ENCODE results near the gene RFX7. TPM values are rescaled to one million over a fixed set of nuclear protein-coding genes. Genes with fewer than 3 reads are reported as not detected.

The RFX7 gene
- total RNA-seq, 4 donors from 2014 or later: 8.7 to 51.5 (median 12.9) TPM

DNA sequence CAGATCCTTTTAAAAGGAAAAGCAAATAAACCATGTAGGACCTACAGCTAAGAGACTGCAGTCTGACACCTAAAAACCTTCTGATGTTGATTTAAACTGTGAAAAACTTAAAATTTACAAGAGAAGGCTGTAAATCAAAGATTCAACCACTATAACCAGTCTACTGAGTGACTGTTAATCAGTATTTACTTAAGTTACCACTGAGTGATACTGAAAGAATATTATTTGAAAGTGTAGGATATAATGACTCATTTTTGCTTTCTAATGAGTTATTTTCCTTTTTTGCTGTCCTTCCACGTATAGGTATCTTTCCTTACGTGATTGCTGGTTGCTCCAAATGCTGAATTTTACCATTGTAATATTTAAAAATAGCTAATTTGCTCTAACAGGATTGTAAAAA is 44.6 kb downstream of the RFX7 start:
- Histone ChIP-seq H3K27me3 (no peaks in the 10 kb centered on the region), H3K9me3 (no peaks in the 10 kb centered on the region), H3K4me1 (peaks cover 0 to 6% (median 0%) of the 10 kb centered on the region in 4 donors), H3K4me3 (no peak overlapping the region), H3K36me3 (no peaks in the 10 kb centered on the region), H3K27ac (no peak overlapping the region)
- 76 to 77% methylated on average over 2 of the region's 2 CpGs for whole genome bisulfite sequencing, 2 donors (ENCODE audit: low coverage in 1 of 2)
- no peak for DNase-seq
- in situ Hi-C loops (cut with MboI; ENCODE audit: low pct_ligation_motif_present in 1 of 4, low pct_unique_long_range_greater_than_20kb in 1 of 4, low sequenced_read_pairs in 3 of 4): no loop called here
- intact Hi-C loops (cut with DNase I; ENCODE audit: low total_unique reads): no loop called here
- TF ChIP-seq POLR2A (IDR thresholded peaks at IDR 0.05) (no peak), POLR2AphosphoS5 (IDR thresholded peaks at IDR 0.05) (no peak)

- 67 to 93% methylated on average over 1 of the region's 1 CpG for WGBS, 2 donors (ENCODE audit: low coverage in 1 of 2)
Measured at GRCh38 chr15:56194035-56194434, 49.6 kb downstream of the RFX7 start.

GRCh38 chr15:56192659-56193442 is 50.8 kb downstream of the RFX7 start:
- no peaks in the 10 kb centered on the region for H3K36me3 ChIP-seq
- no peak overlapping the region for H3K4me3 ChIP-seq
- no peaks in the 10 kb centered on the region for H3K9me3 ChIP-seq
- intact Hi-C loops (cut with DNase I; ENCODE audit: low total_unique reads): no loop called here
- no peak overlapping the region for H3K27ac ChIP-seq
- TF ChIP-seq, protein P1, sequence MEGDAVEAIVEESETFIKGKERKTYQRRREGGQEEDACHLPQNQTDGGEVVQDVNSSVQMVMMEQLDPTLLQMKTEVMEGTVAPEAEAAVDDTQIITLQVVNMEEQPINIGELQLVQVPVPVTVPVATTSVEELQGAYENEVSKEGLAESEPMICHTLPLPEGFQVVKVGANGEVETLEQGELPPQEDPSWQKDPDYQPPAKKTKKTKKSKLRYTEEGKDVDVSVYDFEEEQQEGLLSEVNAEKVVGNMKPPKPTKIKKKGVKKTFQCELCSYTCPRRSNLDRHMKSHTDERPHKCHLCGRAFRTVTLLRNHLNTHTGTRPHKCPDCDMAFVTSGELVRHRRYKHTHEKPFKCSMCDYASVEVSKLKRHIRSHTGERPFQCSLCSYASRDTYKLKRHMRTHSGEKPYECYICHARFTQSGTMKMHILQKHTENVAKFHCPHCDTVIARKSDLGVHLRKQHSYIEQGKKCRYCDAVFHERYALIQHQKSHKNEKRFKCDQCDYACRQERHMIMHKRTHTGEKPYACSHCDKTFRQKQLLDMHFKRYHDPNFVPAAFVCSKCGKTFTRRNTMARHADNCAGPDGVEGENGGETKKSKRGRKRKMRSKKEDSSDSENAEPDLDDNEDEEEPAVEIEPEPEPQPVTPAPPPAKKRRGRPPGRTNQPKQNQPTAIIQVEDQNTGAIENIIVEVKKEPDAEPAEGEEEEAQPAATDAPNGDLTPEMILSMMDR (IDR thresholded peaks at IDR 0.05): no peak
- TF ChIP-seq POLR2AphosphoS5 (IDR thresholded peaks at IDR 0.05) (no peak), POLR2A (IDR thresholded peaks at IDR 0.05) (no peak), EP300 (IDR thresholded peaks at IDR 0.05; ENCODE audit: low read depth) (no peak)
- peaks cover 0 to 8% (median 3%) of the 10 kb centered on the region in 4 donors for H3K4me1 ChIP-seq
- 94% methylated on average over 2 to 10 of the region's 10 CpGs for WGBS, 2 donors (ENCODE audit: low coverage in 1 of 2)
- no peak for DNase-seq
- no peaks in the 10 kb centered on the region for H3K27me3 ChIP-seq
- in situ Hi-C loops (cut with MboI; ENCODE audit: low pct_ligation_motif_present in 1 of 4, low pct_unique_long_range_greater_than_20kb in 1 of 4, low sequenced_read_pairs in 3 of 4): no loop called here

More at GRCh38 chr15:56194035-56194434, 49.6 kb downstream of the RFX7 start:
- TF ChIP-seq EP300 (IDR thresholded peaks at IDR 0.05; ENCODE audit: low read depth): no peak
- TF ChIP-seq, protein P1 (IDR thresholded peaks at IDR 0.05): no peak
- no peak for TF ChIP-seq POLR2AphosphoS5 (IDR thresholded peaks at IDR 0.05)
- TF ChIP-seq POLR2A (IDR thresholded peaks at IDR 0.05): no peak
- Histone ChIP-seq H3K36me3 (no peaks in the 10 kb centered on the region), H3K4me1 (peaks cover 0 to 6% (median 0%) of the 10 kb centered on the region in 4 donors), H3K27me3 (no peaks in the 10 kb centered on the region), H3K27ac (no peak overlapping the region), H3K9me3 (no peaks in the 10 kb centered on the region), H3K4me3 (no peak overlapping the region)
- DNase-seq: no peak
- intact Hi-C loops (cut with DNase I; ENCODE audit: low total_unique reads): no loop called here
- in situ Hi-C loops (cut with MboI; ENCODE audit: low pct_ligation_motif_present in 1 of 4, low pct_unique_long_range_greater_than_20kb in 1 of 4, low sequenced_read_pairs in 3 of 4): no loop called here

- no peak overlapping the region for H3K27ac ChIP-seq
- H3K27me3 ChIP-seq: no peaks in the 10 kb centered on the region
- H3K4me1 ChIP-seq: peaks cover 0 to 11% (median 3%) of the 10 kb centered on the region in 4 donors
- H3K9me3 ChIP-seq: no peaks in the 10 kb centered on the region
- H3K36me3 ChIP-seq: no peaks in the 10 kb centered on the region
- intact Hi-C loops (cut with DNase I; ENCODE audit: low total_unique reads) (no loop called here), in situ Hi-C loops (cut with MboI; ENCODE audit: low pct_ligation_motif_present in 1 of 4, low pct_unique_long_range_greater_than_20kb in 1 of 4, low sequenced_read_pairs in 3 of 4) (no loop called here)
- 87 to 88% methylated on average over 1 of the region's 1 CpG for WGBS, 2 donors (ENCODE audit: low coverage in 1 of 2)
- H3K4me3 ChIP-seq: no peak overlapping the region
- TF ChIP-seq POLR2A (IDR thresholded peaks at IDR 0.05) (no peak), POLR2AphosphoS5 (IDR thresholded peaks at IDR 0.05) (no peak)
- no peak for DNase-seq
Measured at GRCh38 chr15:56187665-56188064, 56.0 kb downstream of the RFX7 start.

- Histone ChIP-seq H3K4me3 (no peak overlapping the region), H3K9me3 (no peaks in the 10 kb centered on the region), H3K36me3 (no peaks in the 10 kb centered on the region), H3K4me1 (peaks cover 0 to 11% (median 3%) of the 10 kb centered on the region in 4 donors), H3K27me3 (no peaks in the 10 kb centered on the region), H3K27ac (no peak overlapping the region)
- in situ Hi-C loops (cut with MboI; ENCODE audit: low pct_ligation_motif_present in 1 of 4, low pct_unique_long_range_greater_than_20kb in 1 of 4, low sequenced_read_pairs in 3 of 4) (no loop called here), intact Hi-C loops (cut with DNase I; ENCODE audit: low total_unique reads) (no loop called here)
- WGBS, 2 donors (ENCODE audit: low coverage in 1 of 2): 57 to 71% methylated on average over 1 of the region's 1 CpG
- no peak for DNase-seq
- no peak for TF ChIP-seq POLR2A (IDR thresholded peaks at IDR 0.05)
- TF ChIP-seq, protein P1 (IDR thresholded peaks at IDR 0.05): no peak
- TF ChIP-seq EP300 (IDR thresholded peaks at IDR 0.05; ENCODE audit: low read depth): no peak
- no peak for TF ChIP-seq POLR2AphosphoS5 (IDR thresholded peaks at IDR 0.05)
Measured at GRCh38 chr15:56185980-56186379, 57.7 kb downstream of the RFX7 start.

Measured in transverse colon (tissue), 4 donors.